IMR-90 (cell line): ENCODE measurements around the gene APPL2. TPM values are rescaled to one million over a fixed set of nuclear protein-coding genes. Genes with fewer than 3 reads are reported as not detected.

ENCODE experiments used
- ATAC-seq: fragments of 200-7000 bp; cut with Tn5 transposase; 2 replicates; pipeline ENCODE4 v1.9.1; 2020; ENCODE audit warnings: low read depth, mild to moderate bottlenecking, moderate library complexity
- BruUV-seq: library from RNA; stranded (reverse); fragments of 400-500 nt; replicated peaks from 2 replicates; lab custom pipeline; 2021; lab: Mats Ljungman, UMichigan
- CTCF ChIA-PET: fragments of 300-600 bp; formaldehyde crosslinking; extraction: SDS; loops from one replicate; lab custom pipeline; 2021; ENCODE audit warnings: antibody characterized with exemption; lab: Yijun Ruan, JAX
- POLR2A ChIA-PET: fragments of 300-600 bp; sonication (Branson Sonifier 250); formaldehyde crosslinking; loops from one replicate; lab custom pipeline; 2022; ENCODE audit warnings: antibody characterized with exemption; ENCODE audit not compliant: unreplicated experiment; lab: Charles Lee
- DNase-seq: peaks from one replicate; pipeline ENCODE4 v3.0.0; 2013
- H2AFZ ChIP-seq: replicated peaks from 2 replicates; pipeline ENCODE3; 2013; ENCODE audit warnings: low read length, mild to moderate bottlenecking; ENCODE audit not compliant: poor library complexity
- H2AK5ac ChIP-seq: 2 replicates; pipeline ENCODE4 v1.6.1; 2013; ENCODE audit warnings: low read depth, low read length, inconsistent platforms
- H2AK9ac ChIP-seq: replicated peaks from 2 replicates; pipeline ENCODE3; 2013; ENCODE audit warnings: mild to moderate bottlenecking, low read depth, low read length, moderate library complexity; ENCODE audit not compliant: poor library complexity
- H2BK120ac ChIP-seq: 2 replicates; pipeline ENCODE4 v1.6.1; 2013; ENCODE audit warnings: low read depth, low read length, inconsistent platforms
- H2BK15ac ChIP-seq: 3 replicates; pipeline ENCODE4 v1.6.1; 2013; ENCODE audit warnings: low read depth, low read length, inconsistent platforms
- H2BK20ac ChIP-seq: 2 replicates; pipeline ENCODE4 v1.6.1; 2013; ENCODE audit warnings: low read depth, mild to moderate bottlenecking, inconsistent platforms, low read length, moderate library complexity
- H2BK5ac ChIP-seq: 2 replicates; pipeline ENCODE4 v1.6.1; 2013; ENCODE audit warnings: mild to moderate bottlenecking, low read depth, low read length, inconsistent platforms; ENCODE audit not compliant: poor library complexity, severe bottlenecking
- H3K14ac ChIP-seq: replicated peaks from 2 replicates; pipeline ENCODE4 v1.6.1; 2013; ENCODE audit warnings: low read depth, low read length, inconsistent platforms
- H3K18ac ChIP-seq: 2 replicates; pipeline ENCODE4 v1.6.1; 2013; ENCODE audit warnings: low read depth, low read length, control low read depth
- H3K23ac ChIP-seq: 2 replicates; pipeline ENCODE4 v1.6.1; 2013; ENCODE audit warnings: low read depth, low read length, inconsistent platforms
- H3K27ac ChIP-seq: 2 replicates; pipeline ENCODE4 v1.5.1; 2013; ENCODE audit warnings: mild to moderate bottlenecking, control low read depth, low read length; ENCODE audit not compliant: insufficient read depth
- H3K27me3 ChIP-seq: 2 replicates; pipeline ENCODE4 v1.6.1; 2013; ENCODE audit warnings: low read length; ENCODE audit not compliant: control insufficient read depth, insufficient read depth
- H3K36me3 ChIP-seq: 2 replicates; pipeline ENCODE4 v1.6.1; 2013; ENCODE audit warnings: low read length, mixed read lengths; ENCODE audit not compliant: control insufficient read depth, insufficient read depth
- H3K4ac ChIP-seq: 2 replicates; pipeline ENCODE4 v1.6.1; 2013; ENCODE audit warnings: low read depth, low read length, inconsistent platforms
- H3K4me1 ChIP-seq: 2 replicates; pipeline ENCODE4 v1.6.1; 2013; ENCODE audit warnings: low read length, mixed read lengths; ENCODE audit not compliant: control insufficient read depth, insufficient read depth
- H3K4me2 ChIP-seq: 2 replicates; pipeline ENCODE4 v1.6.1; 2013; ENCODE audit warnings: low read depth, mild to moderate bottlenecking, control low read depth, low read length, moderate library complexity
- H3K4me3 ChIP-seq: 2 replicates; pipeline ENCODE4 v1.5.1; 2013; ENCODE audit warnings: low read depth, mild to moderate bottlenecking, control low read depth, low read length, moderate library complexity; ENCODE audit not compliant: insufficient read depth
- H3K56ac ChIP-seq: 2 replicates; pipeline ENCODE4 v1.6.1; 2013; ENCODE audit warnings: low read length, inconsistent platforms; ENCODE audit not compliant: insufficient read depth; ENCODE audit errors: extremely low read depth
- H3K79me1 ChIP-seq, 2 experiments: 2 replicates each; pipeline ENCODE4 v1.6.1; 2013; ENCODE audit warnings: low read length in 2 of 2, inconsistent platforms in 1 of 2, low read depth in 1 of 2
- H3K9ac ChIP-seq: 2 replicates; pipeline ENCODE4 v1.6.1; 2013; ENCODE audit warnings: low read depth, low read length, control low read depth
- H3K9me1 ChIP-seq: 2 replicates; pipeline ENCODE4 v1.6.1; 2013; ENCODE audit warnings: low read length, inconsistent platforms; ENCODE audit not compliant: insufficient read depth
- H3K9me3 ChIP-seq: 2 replicates; pipeline ENCODE4 v1.6.1; 2013; ENCODE audit warnings: low read length; ENCODE audit not compliant: control insufficient read depth, insufficient read depth
- H4K20me1 ChIP-seq: 2 replicates; pipeline ENCODE4 v1.6.1; 2013; ENCODE audit warnings: low read length, inconsistent platforms; ENCODE audit not compliant: insufficient read depth
- H4K5ac ChIP-seq: 2 replicates; pipeline ENCODE4 v1.6.1; 2013; ENCODE audit warnings: mild to moderate bottlenecking, low read depth, low read length, control low read depth
- H4K8ac ChIP-seq, 2 experiments: 2 replicates each; pipeline ENCODE4 v1.6.1; 2013; ENCODE audit warnings: low read depth in 2 of 2, low read length in 2 of 2, control low read depth in 1 of 2, inconsistent platforms in 1 of 2
- H4K91ac ChIP-seq: 2 replicates; pipeline ENCODE4 v1.6.1; 2013; ENCODE audit warnings: low read depth, low read length, inconsistent platforms; ENCODE audit not compliant: insufficient read depth
- CEBPB ChIP-seq: IDR thresholded peaks from 2 replicates; pipeline ENCODE4 v1.6.1; 2012; ENCODE audit warnings: low read depth, low read length, improper control_type of control experiment
- RCOR1 ChIP-seq: IDR thresholded peaks from 2 replicates; pipeline ENCODE4 v1.6.1; 2012; ENCODE audit warnings: mild to moderate bottlenecking, low read length, improper control_type of control experiment; ENCODE audit not compliant: insufficient replicate concordance
- WGBS, 2 experiments: methylation state at CpG; one replicate each; pipeline versions ENCODE4 v1.1.5 to v1.1.7; 2013; ENCODE audit warnings: missing lambda C conversion rate in 2 of 2; ENCODE audit not compliant: insufficient read length in 1 of 2; ENCODE audit errors: extremely low coverage in 2 of 2; 5-methylcytosine and 5-hydroxymethylcytosine counted together
- dilution Hi-C: fragments of 300-500 bp; cut with HindIII; formaldehyde crosslinking; loops from one replicate; pipeline ENCODE4 v1.14.3; 2018; ENCODE audit warnings: low sequenced_read_pairs; ENCODE audit not compliant: unreplicated experiment
- in situ Hi-C: fragments of 300-500 bp; cut with MboI; formaldehyde crosslinking; loops from 3 replicates; pipeline ENCODE4 v1.14.3; 2019; ENCODE audit warnings: low sequenced_read_pairs, inconsistent platforms, mixed read lengths
- intact Hi-C: fragments of 100-400 bp; cut with micrococcal nuclease; formaldehyde crosslinking; loops from 2 replicates; pipeline ENCODE4 v1.10.0; 2022
- polyA plus RNA-seq, 3 experiments: library from polyadenylated mRNA; depleted of rRNA; stranded (reverse); fragments of >200 nt; gene quantifications; 2 replicates each; pipeline ENCODE4 v1.2.3, GENCODE V29; 2012; ENCODE audit warnings: low replicate concordance in 1 of 3
- total RNA-seq: library from RNA; depleted of rRNA; stranded (reverse); fragments of >200 nt; gene quantifications from 2 replicates; pipeline ENCODE4 v1.2.3, GENCODE V29; 2012

The APPL2 gene
- total and polyA plus RNA-seq, 2 of the 4 experiments (the other 2 are of a cell fraction), result 42.3 to 65.8 TPM

GRCh38 chr12:105166736-105167135 lies 69.2 kb downstream of the APPL2 start:
- peak overlapping the region; percentile 53 for H2BK5ac ChIP-seq
- DNase-seq (peak; percentile 54), ATAC-seq (peak; percentile 41)
- H3K4me1 ChIP-seq, result peaks cover 4% of the 10 kb centered on the region
- no peak overlapping the region for H3K27ac ChIP-seq
- CTCF ChIA-PET, result no interaction called here
- no peak overlapping the region for H2AK9ac ChIP-seq
- H3K9ac ChIP-seq, result no peak overlapping the region
- no peak overlapping the region for H2BK120ac ChIP-seq
- no peak overlapping the region for H2BK20ac ChIP-seq
- H3K56ac ChIP-seq, result no peak overlapping the region
- no TSS peak for BruUV-seq
- POLR2A ChIA-PET, result no interaction called here
- no peak overlapping the region for H3K18ac ChIP-seq
- H3K9me3 ChIP-seq, result no peaks in the 10 kb centered on the region
- dilution Hi-C loops (no loop called here), in situ Hi-C loops (no loop called here), intact Hi-C loops (loop anchor here (5.0 kb wide), 1 partner anchor 216 kb away; no protein-coding TSS in a partner anchor)
- H4K5ac ChIP-seq, result no peak overlapping the region
- peaks cover 26% of the 10 kb centered on the region for H3K36me3 ChIP-seq
- no peaks in the 10 kb centered on the region for H3K27me3 ChIP-seq
- H4K8ac ChIP-seq, result no peak overlapping the region
- no peak overlapping the region for H2BK15ac ChIP-seq
- no peak overlapping the region for H3K23ac ChIP-seq
- H2AK5ac ChIP-seq, result no peak overlapping the region
- H3K79me1 ChIP-seq, result peaks cover 0 to 10% of the 10 kb centered on the region in 2 experiments; a peak in 1 of 4 replicates
- H2AFZ ChIP-seq, result no peak overlapping the region
- H3K9me1 ChIP-seq, result peaks cover 2% of the 10 kb centered on the region; the same call in 1 of the 2 replicates
- H4K91ac ChIP-seq, result no peak overlapping the region
- no peak overlapping the region for H3K4me2 ChIP-seq
- H3K4me3 ChIP-seq, result no peak overlapping the region
- no peak overlapping the region for H3K14ac ChIP-seq
- H3K4ac ChIP-seq, result no peak overlapping the region
- WGBS, 2 experiments, result 40% methylated on average over 1 of the region's 1 CpG; no CpG with 5 or more reads in 1 of the 2 experiments
- TF ChIP-seq CEBPB, result peak; percentile 86
- TF ChIP-seq RCOR1, result no peak
- H4K20me1 ChIP-seq, result no peaks in the 10 kb centered on the region; the same call in 1 of the 2 replicates
